Stimulated activated CD4-positive, alpha-beta T cell treated with anti-CD3 and anti-CD28 coated beads, Interleukin-12 subunit alpha, Interleukin-12 subunit beta, amount 100 ng/mL, for 4 hours (primary cell): ENCODE measurements around the gene TRIM61.
"Not testable (repeated sequence)": the region's sequence is repeated elsewhere in the genome, so short reads cannot be mapped to it uniquely, and the experiment has no call there.

ENCODE experiments used
- DNase-seq: peaks from one replicate; pipeline ENCODE4 v3.0.0-alpha.2; 2020

Gene TRIM61

GRCh38 chr4:164977243-164978164, at the start of gene TRIM61:
Gene TRIM61, minus strand, starts transcription at chr4:164977657. Its CDS starts 7,655 bp downstream, at chr4:164970002.
- peak; percentile 40 for DNase-seq

GRCh38 chr4:165025782-165026181, 48.3 kb upstream of the TRIM61 start:
- DNase-seq = not testable (repeated sequence)

GRCh38 chr4:165019995-165020394, 42.5 kb upstream of the TRIM61 start:
- DNase-seq = not testable (repeated sequence)

- no peak for DNase-seq
Measured at GRCh38 chr4:165016971-165017370, 39.5 kb upstream of the TRIM61 start.

- no peak for DNase-seq
Measured at GRCh38 chr4:165013691-165014090, 36.2 kb upstream of the TRIM61 start.

GRCh38 chr4:165011403-165011802, 33.9 kb upstream of the TRIM61 start:
- no peak for DNase-seq

- DNase-seq = no peak
Measured at GRCh38 chr4:165010991-165011390, 33.5 kb upstream of the TRIM61 start.

- no peak for DNase-seq
Measured at GRCh38 chr4:165010487-165010886, 33.0 kb upstream of the TRIM61 start.

- DNase-seq = no peak
Measured at GRCh38 chr4:165009493-165010227, 32.2 kb upstream of the TRIM61 start.

- no peak for DNase-seq
Measured at GRCh38 chr4:165006886-165007285, 29.4 kb upstream of the TRIM61 start.

- DNase-seq = no peak
Measured at GRCh38 chr4:165006456-165006855, 29.0 kb upstream of the TRIM61 start.

- DNase-seq = no peak
Measured at GRCh38 chr4:165005352-165005925, 28.0 kb upstream of the TRIM61 start.

- DNase-seq = not testable (repeated sequence)
Measured at GRCh38 chr4:165001957-165002356, 24.5 kb upstream of the TRIM61 start.

GRCh38 chr4:164998526-164999080, 21.1 kb upstream of the TRIM61 start:
- not testable (repeated sequence) for DNase-seq

- DNase-seq = no peak
Measured at GRCh38 chr4:164997941-164998340, 20.5 kb upstream of the TRIM61 start.

- DNase-seq = no peak
Measured at GRCh38 chr4:164997324-164997723, 19.9 kb upstream of the TRIM61 start.

- DNase-seq = not testable (repeated sequence)
Measured at GRCh38 chr4:164996123-164996522, 18.7 kb upstream of the TRIM61 start.

GRCh38 chr4:164990786-164991185, 13.3 kb upstream of the TRIM61 start:
- not testable (repeated sequence) for DNase-seq

GRCh38 chr4:164989471-164989870, 12.0 kb upstream of the TRIM61 start:
- DNase-seq = no peak

GRCh38 chr4:164971929-164972328, 5.5 kb downstream of the TRIM61 start:
- not testable (repeated sequence) for DNase-seq

GRCh38 chr4:164959896-164960295, 17.6 kb downstream of the TRIM61 start:
- DNase-seq = no peak

GRCh38 chr4:164959421-164959820, 18.0 kb downstream of the TRIM61 start:
- not testable (repeated sequence) for DNase-seq
